T-cell (primary cell): ENCODE measurements around the gene RITA1. TPM values are rescaled to one million over a fixed set of nuclear protein-coding genes. Genes with fewer than 3 reads are reported as not detected.

Experiments used
- ATAC-seq, 4 experiments: fragments of 200-7000 bp in 3 of 4; fragments of 150-1000 bp in 1 of 4; cut with Tn5 transposase; replicated peaks in 1 of 4; 1 replicate in 3 of 4; 2 replicates in 1 of 4; pipeline ENCODE4 v1.10.0; 2021; ENCODE audit warnings: moderate library complexity in 3 of 4, mild to moderate bottlenecking in 2 of 4, moderate number of reproducible peaks in 1 of 4
- CTCF ChIA-PET, 2 donors: fragments of 300-600 bp; sonication (Branson Sonifier 250); formaldehyde crosslinking; loops; one replicate each; lab custom pipeline; 2022; ENCODE audit warnings: antibody characterized with exemption in 2 of 2; lab: Charles Lee
- POLR2A ChIA-PET, 2 donors: fragments of 300-600 bp; sonication (Branson Sonifier 250); formaldehyde crosslinking; loops; one replicate each; lab custom pipeline; 2022; ENCODE audit warnings: antibody characterized with exemption in 2 of 2; lab: Charles Lee
- DNase-seq, 35 experiments: peaks; one replicate each; pipeline versions ENCODE4 v3.0.0 to v3.0.0-alpha.2; 2013 to 2023
- H3K27ac ChIP-seq: one replicate; pipeline ENCODE4 v1.5.1; 2013; ENCODE audit warnings: low read length
- H3K27me3 ChIP-seq, 2 experiments: replicated peaks in 1 of 2; 1 replicate in 1 of 2; 2 replicates in 1 of 2; pipeline versions ENCODE4 v1.6.1 to v1.7.0; 2013; ENCODE audit warnings: low read length in 1 of 2, mixed read lengths in 1 of 2; ENCODE audit not compliant: control insufficient read depth in 2 of 2, insufficient read depth in 2 of 2; ENCODE audit errors: extremely low read depth in 1 of 2
- H3K36me3 ChIP-seq, 2 donors: 1 replicate in 1 of 2; 2 replicates in 1 of 2; pipeline versions ENCODE4 v1.6.1 to v1.7.0; 2013; ENCODE audit warnings: low read length in 1 of 2; ENCODE audit not compliant: control insufficient read depth in 2 of 2, insufficient read depth in 1 of 2; ENCODE audit errors: extremely low read depth in 1 of 2
- H3K4me1 ChIP-seq, 2 experiments: 1 replicate in 1 of 2; 2 replicates in 1 of 2; pipeline versions ENCODE4 v1.6.1 to v1.7.0; 2013; ENCODE audit warnings: low read length in 2 of 2, mixed read lengths in 1 of 2; ENCODE audit not compliant: insufficient read depth in 2 of 2, control insufficient read depth in 1 of 2; ENCODE audit errors: extremely low read depth in 1 of 2
- H3K4me3 ChIP-seq, 2 donors: 1 replicate in 1 of 2; 2 replicates in 1 of 2; pipeline versions ENCODE4 v1.5.1 to v1.7.0; 2013; ENCODE audit warnings: mild to moderate bottlenecking in 2 of 2, low read length in 1 of 2, moderate library complexity in 1 of 2; ENCODE audit not compliant: control insufficient read depth in 1 of 2; ENCODE audit errors: extremely low read depth in 1 of 2
- H3K9me3 ChIP-seq: 2 replicates; pipeline ENCODE4 v1.7.0; 2013
- H3K27ac Mint-ChIP-seq, 2 donors: one replicate each; pipeline ENCODE4 v1.8.0; 2020 to 2021; ENCODE audit warnings: mild to moderate bottlenecking in 2 of 2, mixed read lengths in 2 of 2
- H3K27me3 Mint-ChIP-seq, 2 donors: one replicate each; pipeline ENCODE4 v1.8.0; 2021 to 2022; ENCODE audit warnings: mixed read lengths in 2 of 2
- H3K36me3 Mint-ChIP-seq: one replicate; pipeline ENCODE4 v1.8.0; 2021; ENCODE audit warnings: mixed read lengths
- H3K4me1 Mint-ChIP-seq, 3 donors: one replicate each; pipeline ENCODE4 v1.8.0; 2020 to 2022; ENCODE audit warnings: mixed read lengths in 3 of 3, mild to moderate bottlenecking in 1 of 3
- H3K4me3 Mint-ChIP-seq, 3 donors: one replicate each; pipeline ENCODE4 v1.8.0; 2020 to 2022; ENCODE audit warnings: mild to moderate bottlenecking in 3 of 3, mixed read lengths in 3 of 3, moderate library complexity in 3 of 3
- H3K9me3 Mint-ChIP-seq, 3 donors: one replicate each; pipeline ENCODE4 v1.8.0; 2020 to 2022; ENCODE audit warnings: mixed read lengths in 3 of 3
- WGBS: methylation state at CpG from one replicate; pipeline ENCODE4 v1.1.5; 2013; ENCODE audit warnings: missing lambda C conversion rate; ENCODE audit not compliant: insufficient coverage; 5-methylcytosine and 5-hydroxymethylcytosine counted together
- total RNA-seq, 35 experiments: library from RNA in 6 of 35; stranded (reverse) in 6 of 35; fragments of 120-200 nt in 1 of 35; gene quantifications; one replicate each; pipeline versions ENCODE4 v1.2.1 to v1.2.4 and lab custom pipeline; 2013 to 2026

RITA1 gene
- total RNA-seq, 5 donors from 2014 or later (not counting 1 experiment from before 2014, with no cell fraction given) = 7.8 to 17.8 (median 13.8) TPM

DNA sequence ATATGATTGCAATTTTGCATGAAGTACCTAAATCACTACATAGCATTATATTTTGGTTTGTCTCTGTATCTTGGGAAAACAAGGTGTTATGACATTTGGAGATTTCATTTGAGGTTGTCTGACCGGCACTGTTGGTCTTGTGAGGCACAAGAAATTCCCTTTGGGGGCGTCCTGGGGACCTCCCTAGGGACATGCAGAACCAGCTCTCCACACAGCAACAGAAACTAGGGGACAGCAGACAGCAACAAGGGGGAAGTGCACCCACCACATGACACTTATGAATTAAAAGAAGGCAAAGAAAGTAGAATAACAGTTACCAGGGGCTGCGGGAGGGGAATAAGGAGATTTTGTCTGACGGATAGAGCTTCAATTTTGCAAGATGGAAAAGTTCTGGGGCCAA lies 14.6 kb upstream of the RITA1 start:
- Histone ChIP-seq H3K27ac (no peak overlapping the region), H3K36me3 (peaks cover 20 to 92% of the 10 kb centered on the region in 2 donors), H3K4me3 (no peak overlapping the region), H3K4me1 (peaks cover 0 to 7% of the 10 kb centered on the region in 2 experiments), H3K9me3 (no peaks in the 10 kb centered on the region), H3K27me3 (no peaks in the 10 kb centered on the region)
- ATAC-seq (no peak), DNase-seq (no peak)
- WGBS = 100% methylated on average over 2 of the region's 4 CpGs
- Mint-ChIP-seq H3K4me1 (peaks cover 3 to 7% (median 5%) of the 10 kb centered on the region in 3 donors), H3K27ac (no peak overlapping the region), H3K36me3 (peaks cover 52% of the 10 kb centered on the region), H3K9me3 (no peaks in the 10 kb centered on the region), H3K4me3 (no peak overlapping the region), H3K27me3 (no peaks in the 10 kb centered on the region)
- ChIA-PET POLR2A (interaction anchor here in 1 of 2 donors (0.5 kb wide), 1 partner anchor 67 kb away, joined by 3 read pairs; no protein-coding TSS in a partner anchor), CTCF (interaction anchor here in 1 of 2 donors (0.7 to 1.7 kb wide), 2 partner anchors 127 to 178 kb away, joined by 4 read pairs; no protein-coding TSS in a partner anchor)

DNA sequence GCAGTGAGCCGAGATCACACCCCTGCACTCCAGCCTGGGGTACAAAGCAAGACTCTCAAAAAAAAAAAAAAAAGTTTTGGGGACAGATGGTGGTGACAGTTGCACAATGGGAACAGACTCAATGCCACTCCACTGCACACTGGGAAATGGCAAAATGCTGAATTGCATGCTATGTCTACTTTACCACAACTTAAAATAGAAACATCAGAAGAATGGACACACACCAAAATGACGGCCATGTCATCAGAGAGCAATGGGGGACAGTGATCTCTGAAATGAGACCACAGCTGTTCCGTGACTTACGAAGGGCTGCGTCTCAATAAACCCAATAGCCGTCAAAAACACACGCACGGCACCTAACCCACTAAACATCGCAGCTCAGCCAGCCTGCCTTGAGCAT lies 14.0 kb upstream of the RITA1 start:
- H3K27ac Mint-ChIP-seq = no peak overlapping the region
- DNase-seq (no peak), ATAC-seq (no peak)
- Histone ChIP-seq H3K27me3 (no peaks in the 10 kb centered on the region), H3K9me3 (no peaks in the 10 kb centered on the region), H3K27ac (no peak overlapping the region), H3K4me3 (no peak overlapping the region), H3K4me1 (peaks cover 0 to 7% of the 10 kb centered on the region in 2 experiments), H3K36me3 (peaks cover 17 to 90% of the 10 kb centered on the region in 2 donors)
- WGBS = 98% methylated on average over 5 of the region's 9 CpGs
- CTCF ChIA-PET = interaction anchor here in 1 of 2 donors (0.6 to 1.7 kb wide), 5 partner anchors 95 to 178 kb away, joined by 3 to 5 read pairs (median 4); no protein-coding TSS in a partner anchor
- no peaks in the 10 kb centered on the region for H3K27me3 Mint-ChIP-seq
- H3K36me3 Mint-ChIP-seq = peaks cover 54% of the 10 kb centered on the region
- peaks cover 3 to 7% (median 5%) of the 10 kb centered on the region in 3 donors for H3K4me1 Mint-ChIP-seq
- POLR2A ChIA-PET = interaction anchor here in 1 of 2 donors (0.8 kb wide), 1 partner anchor 37 kb away, joined by 3 read pairs; no protein-coding TSS in a partner anchor
- H3K9me3 Mint-ChIP-seq = no peaks in the 10 kb centered on the region
- no peak overlapping the region for H3K4me3 Mint-ChIP-seq

DNA sequence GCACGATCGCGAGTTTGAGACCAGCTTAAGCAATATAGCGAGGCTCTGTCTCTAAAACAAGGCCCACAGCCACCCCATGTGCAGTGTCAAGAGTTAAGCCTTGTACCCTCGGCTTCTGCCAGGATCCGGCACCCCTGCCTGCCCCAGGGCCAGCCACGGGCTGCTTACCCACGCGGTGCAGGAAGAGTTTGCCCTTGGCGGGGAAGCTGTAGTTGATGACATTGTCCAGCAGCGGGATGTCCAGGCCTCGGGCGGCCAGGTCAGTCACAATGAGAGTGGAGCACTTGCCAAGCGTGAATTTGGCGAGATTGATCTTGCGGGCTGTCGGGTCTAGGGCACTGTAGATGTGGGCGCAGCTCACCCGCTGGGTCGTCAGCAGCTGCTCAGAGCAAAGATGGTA lies 13.3 kb upstream of the RITA1 start:
- Histone ChIP-seq H3K27ac (no peak overlapping the region), H3K27me3 (no peaks in the 10 kb centered on the region), H3K36me3 (peaks cover 20 to 90% of the 10 kb centered on the region in 2 donors), H3K9me3 (no peaks in the 10 kb centered on the region), H3K4me3 (no peak overlapping the region), H3K4me1 (peaks cover 0 to 7% of the 10 kb centered on the region in 2 experiments)
- Mint-ChIP-seq H3K27ac (no peak overlapping the region), H3K4me1 (peaks cover 3 to 7% (median 5%) of the 10 kb centered on the region in 3 donors), H3K4me3 (no peak overlapping the region), H3K36me3 (peaks cover 57% of the 10 kb centered on the region), H3K9me3 (no peaks in the 10 kb centered on the region), H3K27me3 (no peaks in the 10 kb centered on the region)
- POLR2A ChIA-PET = interaction anchor here in 1 of 2 donors (0.8 kb wide), 1 partner anchor 37 kb away, joined by 3 read pairs; no protein-coding TSS in a partner anchor
- ATAC-seq = no peak
- WGBS = 95% methylated on average over 20 of the region's 20 CpGs
- DNase-seq = no peak
- CTCF ChIA-PET = interaction anchor here in 1 of 2 donors (0.6 to 1.1 kb wide), 5 partner anchors 11 to 117 kb away, joined by 3 to 4 read pairs (median 3); partner anchors contain the start of gene RASAL1

DNA sequence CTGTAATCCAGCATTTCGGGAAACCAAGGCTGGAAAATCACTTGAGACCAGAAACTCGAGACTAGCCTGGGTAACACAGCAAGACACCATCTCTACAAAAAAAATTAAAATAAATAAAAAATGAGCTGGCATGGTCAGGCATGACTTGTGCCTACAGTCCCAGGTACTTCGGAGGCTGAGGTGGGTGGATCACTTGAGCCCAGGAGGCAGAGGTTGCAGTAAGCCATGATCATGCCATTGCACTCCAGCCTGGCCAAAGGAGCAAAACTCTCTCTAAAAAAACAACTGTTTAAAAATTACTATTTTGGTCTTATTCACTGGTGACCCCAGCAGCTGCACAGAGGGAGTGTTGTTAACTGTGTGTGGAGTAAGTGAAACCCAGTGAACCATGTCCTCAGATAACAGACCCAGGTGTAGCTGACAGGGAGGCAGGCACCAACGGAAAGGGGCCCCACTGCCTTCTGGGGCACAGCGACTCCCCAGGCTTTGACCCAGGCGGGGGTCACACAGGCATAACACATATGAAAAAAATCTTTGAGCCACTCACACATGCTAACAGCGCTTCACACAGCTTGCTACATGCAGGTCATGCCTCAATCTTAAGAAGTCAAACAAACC lies 12.3 kb upstream of the RITA1 start:
- WGBS = 96% methylated on average over 4 of the region's 7 CpGs
- H3K27me3 ChIP-seq = no peaks in the 10 kb centered on the region
- ATAC-seq = no peak
- POLR2A ChIA-PET = interaction anchor here in 1 of 2 donors (0.6 kb wide), 1 partner anchor 85 kb away, joined by 3 read pairs; no protein-coding TSS in a partner anchor
- no peak overlapping the region for H3K27ac ChIP-seq
- CTCF ChIA-PET = interaction anchor here (0.6 to 2.0 kb wide), 10 partner anchors 8 to 924 kb away, joined by 3 to 6 read pairs (median 4); no protein-coding TSS in a partner anchor
- Mint-ChIP-seq H3K27ac (no peak overlapping the region), H3K4me3 (no peak overlapping the region), H3K9me3 (no peaks in the 10 kb centered on the region), H3K27me3 (no peaks in the 10 kb centered on the region), H3K4me1 (peaks cover 3 to 7% (median 5%) of the 10 kb centered on the region in 3 donors), H3K36me3 (peaks cover 66% of the 10 kb centered on the region)
- peaks cover 0 to 7% of the 10 kb centered on the region in 2 experiments for H3K4me1 ChIP-seq
- no peak for DNase-seq
- H3K36me3 ChIP-seq = peaks cover 28 to 90% of the 10 kb centered on the region in 2 donors
- no peak overlapping the region for H3K4me3 ChIP-seq
- H3K9me3 ChIP-seq = no peaks in the 10 kb centered on the region

DNA sequence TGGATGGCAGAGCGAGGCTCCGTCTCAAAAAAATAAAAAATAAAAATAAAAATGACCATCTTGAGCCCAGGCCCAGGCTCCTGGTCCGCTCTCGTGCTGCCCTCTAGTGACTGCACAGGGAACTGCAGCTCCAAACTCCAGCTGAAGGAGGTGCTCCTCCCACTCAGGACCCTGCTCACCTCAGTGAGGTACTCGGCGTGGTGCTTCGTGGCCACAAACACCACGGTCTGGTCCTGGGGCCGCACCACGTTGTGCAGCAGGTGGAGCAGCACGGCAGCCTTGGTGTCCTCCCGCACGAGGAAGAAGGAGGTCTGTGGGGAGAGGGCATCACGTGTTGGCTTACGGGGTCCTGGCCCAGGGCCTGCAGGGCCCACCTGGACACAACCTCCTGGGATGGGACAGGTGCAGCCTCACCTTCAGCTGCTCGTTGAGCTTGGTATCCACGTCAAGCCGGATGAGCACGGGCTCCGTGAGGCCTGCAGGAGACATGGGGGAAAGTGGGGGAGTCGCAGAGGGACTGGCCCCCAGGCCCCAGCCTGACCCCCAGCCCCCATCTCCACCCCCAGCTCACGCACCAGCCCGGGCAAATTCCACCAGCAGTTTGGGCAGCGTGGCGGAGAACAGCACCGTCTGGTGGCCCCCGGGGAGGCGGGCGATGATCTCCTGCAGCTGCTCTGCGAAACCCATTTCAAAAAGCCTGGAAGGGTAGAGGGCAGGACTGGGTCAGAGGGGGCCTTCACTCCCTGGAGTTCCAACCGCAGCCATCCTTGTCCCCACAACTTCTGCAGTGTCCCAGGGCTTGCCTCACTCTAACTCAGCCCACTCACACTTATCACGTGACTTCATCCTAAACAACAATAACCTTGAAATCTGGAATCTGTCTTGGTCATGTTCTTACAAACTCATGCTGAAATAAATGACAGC lies 10.8 kb upstream of the RITA1 start:
- ChIA-PET POLR2A (no interaction called here), CTCF (interaction anchor here (0.7 to 3.1 kb wide), 11 partner anchors 9 to 182 kb away, joined by 3 to 19 read pairs (median 3); partner anchors contain the start of gene RITA1 (in 1 of the 2))
- Mint-ChIP-seq H3K27me3 (no peaks in the 10 kb centered on the region), H3K27ac (no peak overlapping the region), H3K4me3 (no peak overlapping the region), H3K36me3 (peaks cover 76% of the 10 kb centered on the region), H3K4me1 (peaks cover 3 to 7% (median 5%) of the 10 kb centered on the region in 3 donors), H3K9me3 (no peaks in the 10 kb centered on the region)
- no peaks in the 10 kb centered on the region for H3K9me3 ChIP-seq
- no peak overlapping the region for H3K4me3 ChIP-seq
- 56% methylated on average over 24 of the region's 32 CpGs for WGBS
- DNase-seq = peak in 34 of 35 experiments; percentile 27 to 84 (median 64)
- H3K27ac ChIP-seq = no peak overlapping the region
- ATAC-seq = peak; percentile 78 to 87 (median 84)
- peaks cover 31 to 91% of the 10 kb centered on the region in 2 donors for H3K36me3 ChIP-seq
- no peaks in the 10 kb centered on the region for H3K27me3 ChIP-seq
- peaks cover 0 to 7% of the 10 kb centered on the region in 2 experiments for H3K4me1 ChIP-seq
